OCI-M1 (cell line): ENCODE measurements around the gene FMOD.

Experiments
- DNase-seq: peaks from one replicate; lab custom pipeline; 2025; lab: John Stamatoyannopoulos, UW

The FMOD gene

GRCh38 chr1:203361945-203362719 lies 11.2 kb upstream of the FMOD start:
- DNase-seq: no peak

- DNase-seq: no peak
Measured at GRCh38 chr1:203360547-203361185, 9.7 kb upstream of the FMOD start.

GRCh38 chr1:203359010-203359571 lies 8.2 kb upstream of the FMOD start:
- DNase-seq: no peak

- no peak for DNase-seq
Measured at GRCh38 chr1:203354246-203354645, 3.3 kb upstream of the FMOD start.

- DNase-seq: no peak
Measured at GRCh38 chr1:203353486-203353885, 2.6 kb upstream of the FMOD start.

GRCh38 chr1:203349773-203350524 lies 973 bp downstream of the FMOD start:
- no peak for DNase-seq

GRCh38 chr1:203349166-203349565 lies 1.8 kb downstream of the FMOD start:
- no peak for DNase-seq

- DNase-seq: no peak
Measured at GRCh38 chr1:203346769-203347102, 4.2 kb downstream of the FMOD start.

GRCh38 chr1:203346060-203346768 lies 4.7 kb downstream of the FMOD start:
- DNase-seq: peak; percentile 26

GRCh38 chr1:203343956-203344754 lies 6.8 kb downstream of the FMOD start:
- DNase-seq: no peak

- DNase-seq: peak; percentile 63
Measured at GRCh38 chr1:203342192-203342940, 8.6 kb downstream of the FMOD start.

- peak; percentile 85 for DNase-seq
Measured at GRCh38 chr1:203340112-203340790, 10.7 kb downstream of the FMOD start.

- peak; percentile 78 for DNase-seq
Measured at GRCh38 chr1:203338335-203339036, 12.4 kb downstream of the FMOD start.

- no peak for DNase-seq
Measured at GRCh38 chr1:203336097-203336496, 14.8 kb downstream of the FMOD start.

GRCh38 chr1:203335503-203335902 lies 15.4 kb downstream of the FMOD start:
- DNase-seq: no peak

GRCh38 chr1:203331224-203331623 lies 19.7 kb downstream of the FMOD start:
- DNase-seq: no peak

- DNase-seq: peak; percentile 25
Measured at GRCh38 chr1:203328714-203329122, 22.2 kb downstream of the FMOD start.

GRCh38 chr1:203327684-203328457 lies 23.1 kb downstream of the FMOD start:
- DNase-seq: peak; percentile 88
